ENCODE results near the gene ZNF644.

- TF ChIP-seq CTCF (IDR thresholded peaks at IDR 0.05; ENCODE audit: low read depth, low read length, missing input control) (no peak), GABPA (IDR thresholded peaks at IDR 0.05 in 1 of 2, conservative IDR thresholded peaks at IDR 0.05 in 1 of 2) (no peak), RAD21 (IDR thresholded peaks at IDR 0.05) (no peak), MAX (IDR thresholded peaks at IDR 0.05) (no peak), SP1 (IDR thresholded peaks at IDR 0.05) (no peak), JUND (IDR thresholded peaks at IDR 0.05) (no peak), REST (IDR thresholded peaks at IDR 0.05) (no peak), YY1 (IDR thresholded peaks at IDR 0.05) (no peak), ZBTB33 (IDR thresholded peaks at IDR 0.05) (no peak), EGR1 (IDR thresholded peaks at IDR 0.05; ENCODE audit: low read depth in 2 of 2) (no peak), NR2F2 (IDR thresholded peaks at IDR 0.05) (no peak)
Observed at GRCh38 chr1:91031081-91031480, 9.2 kb upstream of the ZNF644 start.
